ENCODE results near the gene TRIM4.
"Not testable (repeated sequence)": the region's sequence is repeated elsewhere in the genome, so short reads cannot be mapped to it uniquely, and the experiment has no call there.

Gene TRIM4

DNA sequence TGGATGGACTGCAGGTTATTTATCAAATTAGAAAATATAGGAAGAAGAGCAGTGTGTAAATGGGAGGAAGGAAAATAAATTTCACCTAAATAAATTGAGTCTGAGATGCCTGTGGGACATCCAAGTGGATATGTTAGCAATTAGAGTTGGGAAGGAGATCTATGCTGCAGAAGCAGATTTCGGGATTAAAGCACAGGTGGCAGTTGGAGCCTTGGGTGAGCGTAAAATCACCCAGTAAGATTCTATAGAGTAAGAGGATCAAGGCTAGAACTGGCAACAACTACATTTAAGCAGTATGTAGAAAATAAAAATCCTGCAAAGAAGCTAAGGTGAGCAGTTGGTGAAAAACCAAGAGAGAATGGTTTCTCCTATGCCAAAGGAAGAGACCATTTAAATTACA is 8.4 kb downstream of the TRIM4 start:
- DNase-seq = no peak

DNA sequence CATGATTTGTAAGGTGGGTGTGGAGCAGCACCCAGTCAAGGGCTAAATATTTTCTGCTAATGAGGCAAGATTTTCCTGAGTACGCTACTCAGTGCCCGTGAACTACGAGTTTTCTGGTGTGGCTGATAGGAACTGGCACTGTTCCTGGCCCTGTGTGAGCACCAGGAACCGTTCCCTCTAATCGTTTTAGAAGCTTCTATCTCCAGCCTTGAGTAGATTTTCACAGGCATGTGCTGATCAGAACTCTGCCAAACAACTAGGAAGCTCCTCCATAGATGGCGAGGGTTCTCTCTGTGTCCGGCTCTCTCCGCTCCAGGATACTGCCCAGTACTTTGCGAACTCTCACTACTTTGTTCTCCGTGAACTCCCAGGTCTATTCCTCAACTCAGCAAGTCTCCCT is 17.7 kb downstream of the TRIM4 start:
- no peak for DNase-seq

DNA sequence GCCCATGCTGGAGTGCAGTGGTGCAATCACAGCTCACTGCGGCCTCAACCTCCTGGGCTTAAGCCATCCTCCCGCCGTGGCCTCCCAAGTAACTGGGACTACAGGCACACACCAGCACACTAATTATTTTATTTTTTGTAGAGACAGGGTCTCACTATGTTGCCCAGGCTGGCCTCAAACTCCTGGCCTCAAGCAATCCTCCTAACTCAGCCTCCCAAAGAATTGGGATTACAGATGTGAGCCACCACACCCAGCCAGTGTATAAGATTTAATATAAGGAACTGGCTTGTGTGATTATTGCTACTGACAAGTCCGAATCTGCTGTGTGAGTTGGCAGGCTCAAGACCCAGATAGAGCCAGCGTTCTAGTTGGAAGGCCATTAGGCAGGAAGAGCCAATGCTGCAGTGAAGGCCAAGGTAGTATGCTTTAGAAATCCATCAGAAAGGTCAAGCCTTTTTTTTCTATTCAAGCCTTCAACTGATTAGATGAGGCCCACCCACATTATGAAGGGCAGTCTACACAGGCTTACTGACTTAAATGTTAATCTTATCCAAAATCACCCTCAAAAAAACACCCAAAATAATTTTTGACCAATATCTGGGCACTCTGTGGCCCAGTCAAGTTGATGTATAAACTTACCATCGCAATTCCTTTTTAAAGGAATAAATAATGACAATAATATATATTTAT is 19.4 kb downstream of the TRIM4 start:
- DNase-seq = no peak

DNA sequence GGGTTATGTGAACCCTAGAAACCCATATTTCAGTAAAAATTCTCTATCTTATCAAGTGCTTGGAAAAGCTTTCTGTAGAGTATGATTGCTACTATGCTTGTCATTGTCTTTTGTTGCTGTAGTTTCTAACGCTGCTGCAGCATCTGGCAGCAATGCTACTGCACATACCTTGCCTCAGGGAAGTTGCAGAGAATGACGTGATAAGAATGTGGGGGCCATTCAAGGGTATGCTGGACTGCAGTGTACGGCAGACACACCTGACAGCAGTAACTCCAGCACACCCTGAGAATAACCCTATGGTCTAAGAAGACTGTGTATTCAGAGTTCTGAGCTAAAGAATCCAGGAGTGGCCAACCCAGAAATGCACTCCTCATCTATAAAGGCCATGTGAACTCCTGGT is 20.5 kb downstream of the TRIM4 start:
- no peak for DNase-seq

DNA sequence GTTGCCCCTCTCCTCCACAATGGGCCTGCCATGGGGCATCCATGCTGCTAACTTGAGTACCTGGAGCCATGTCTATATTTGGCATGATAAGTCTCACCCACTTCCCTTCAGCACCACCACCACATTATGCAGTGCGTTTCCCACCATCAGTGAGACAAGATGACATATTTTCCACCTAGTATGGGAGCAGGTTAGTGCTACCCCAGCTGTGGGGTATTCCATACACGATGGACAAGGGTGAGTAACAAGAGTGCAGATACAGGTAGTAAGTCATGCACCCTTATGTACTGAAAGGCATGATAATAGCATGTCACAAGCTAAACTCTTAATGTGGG is 21.3 kb downstream of the TRIM4 start:
- DNase-seq = no peak

DNA sequence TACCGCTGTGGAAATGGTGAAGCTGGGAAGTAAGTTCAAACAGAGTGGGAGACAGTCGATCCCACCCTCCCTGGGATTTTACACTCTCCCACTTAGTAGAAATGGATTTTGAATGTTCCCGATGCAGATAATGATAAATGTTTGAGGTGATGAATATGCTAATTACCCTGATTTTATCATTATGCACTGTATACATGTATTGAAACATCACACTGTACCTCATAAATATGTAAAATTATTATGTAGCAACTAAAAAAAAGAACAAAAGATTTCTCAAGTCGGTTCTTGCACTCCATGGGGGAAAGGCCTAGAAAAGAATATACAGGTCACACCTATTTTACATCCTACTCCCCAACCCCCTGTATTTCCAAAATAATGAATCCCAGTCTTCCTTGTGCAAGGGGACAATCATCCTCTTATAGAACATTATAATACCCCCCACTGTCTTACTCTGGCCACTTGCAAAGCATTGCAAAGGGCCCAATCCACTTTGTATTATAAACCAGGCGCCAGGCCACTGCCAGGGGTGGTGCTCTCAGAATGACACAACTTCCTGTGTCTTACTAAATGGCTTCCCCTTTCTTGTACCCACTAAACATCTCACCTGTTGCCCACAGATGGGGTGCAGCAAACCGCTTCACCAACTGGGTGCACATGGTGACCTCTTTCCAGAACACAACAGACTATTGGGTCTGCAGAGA is 21.9 kb downstream of the TRIM4 start:
- DNase-seq = peak in 1 of 5 donors; percentile 13

DNA sequence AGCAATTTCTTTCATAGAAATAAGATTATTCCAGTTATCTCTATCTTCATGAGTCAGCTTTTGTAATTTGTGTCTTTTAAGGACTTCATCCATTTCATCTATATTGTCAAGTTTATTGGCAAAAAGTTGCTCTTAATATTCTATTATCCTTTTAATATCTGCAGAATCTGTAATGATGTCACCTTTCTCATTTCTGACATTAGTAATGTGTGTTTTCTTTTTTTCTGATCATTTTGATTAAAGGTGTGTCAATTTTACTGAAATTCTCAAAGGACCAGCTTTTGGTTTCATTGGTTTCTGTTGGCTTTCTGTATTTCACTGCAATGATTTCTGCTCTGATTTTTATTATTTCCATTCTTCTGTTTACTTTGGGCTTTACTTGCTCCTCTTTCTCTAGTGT is 24.6 kb downstream of the TRIM4 start:
- DNase-seq = no peak

DNA sequence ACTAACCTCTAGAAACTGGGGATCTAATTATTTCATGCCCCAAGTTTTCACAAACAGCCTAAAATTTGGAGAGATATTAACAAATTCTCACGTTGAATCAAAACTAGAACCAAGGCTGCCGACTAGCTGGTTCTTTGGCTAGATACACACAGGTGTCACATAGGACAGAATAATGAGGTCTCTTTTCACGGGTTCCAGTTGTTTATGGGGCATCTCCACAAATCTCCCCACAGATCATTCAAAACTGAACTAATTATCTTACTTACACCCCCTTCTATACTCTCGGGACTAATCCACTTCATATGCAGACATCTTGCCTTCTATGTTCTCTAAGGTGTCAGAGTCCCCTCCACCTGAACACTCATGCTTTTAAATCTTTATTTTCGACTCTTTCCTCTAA is 26.1 kb downstream of the TRIM4 start:
- no peak for DNase-seq

DNA sequence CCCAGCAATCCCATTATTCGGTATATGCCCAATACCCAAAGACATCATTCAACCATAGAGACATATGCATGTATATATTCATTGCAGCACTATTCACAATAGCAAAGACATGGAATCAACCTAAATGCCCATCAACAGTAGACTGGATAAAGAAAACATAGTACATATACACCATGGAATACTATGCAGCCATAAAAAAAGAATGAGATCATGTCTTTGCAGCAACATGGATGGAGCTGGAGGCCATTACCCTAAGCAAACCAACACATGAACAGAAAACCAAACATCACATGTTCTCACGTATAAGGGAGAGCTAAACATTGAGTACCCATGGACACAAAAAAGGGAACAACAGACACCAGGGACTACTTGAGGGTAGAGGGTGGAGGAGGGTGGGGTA is 29.0 kb downstream of the TRIM4 start:
- not testable (repeated sequence) for DNase-seq

DNA sequence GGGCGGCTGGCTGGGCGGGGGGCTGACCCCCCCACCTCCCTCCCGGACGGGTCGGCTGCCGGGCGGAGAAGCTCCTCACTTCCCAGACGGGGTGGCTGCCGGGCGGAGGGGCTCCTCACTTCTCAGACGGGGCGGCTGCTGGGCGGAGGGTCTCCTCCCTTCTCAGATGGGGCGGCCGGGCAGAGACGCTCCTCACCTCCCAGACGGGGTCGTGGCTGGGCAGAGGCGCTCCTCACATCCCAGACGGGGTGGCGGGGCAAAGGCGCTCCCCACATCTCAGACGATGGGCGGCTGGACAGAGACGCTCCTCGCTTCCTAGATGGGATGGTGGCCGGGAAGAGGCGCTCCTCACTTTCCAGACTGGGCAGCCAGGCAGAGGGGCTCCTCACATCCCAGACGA is 31.0 kb downstream of the TRIM4 start:
- not testable (repeated sequence) for DNase-seq

DNA sequence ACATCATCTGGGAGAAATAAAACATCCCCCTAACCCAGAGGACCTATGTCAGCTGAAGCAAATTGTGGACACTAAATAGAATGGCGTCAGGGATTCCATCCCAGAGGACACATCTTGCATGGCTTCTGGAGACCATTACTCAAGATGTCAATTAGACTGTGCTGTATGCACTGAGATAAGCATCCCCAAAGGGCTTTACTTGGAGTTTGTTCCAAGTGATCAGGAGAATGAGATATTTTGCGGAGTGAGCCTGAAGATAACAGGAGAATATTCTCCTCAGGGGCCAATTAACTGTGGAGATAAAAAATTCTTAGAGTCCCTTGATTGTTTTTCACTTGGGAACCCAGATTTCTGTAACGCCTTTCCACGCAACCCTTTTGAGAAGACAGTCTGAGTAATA is 38.0 kb downstream of the TRIM4 start:
- no peak for DNase-seq

DNA sequence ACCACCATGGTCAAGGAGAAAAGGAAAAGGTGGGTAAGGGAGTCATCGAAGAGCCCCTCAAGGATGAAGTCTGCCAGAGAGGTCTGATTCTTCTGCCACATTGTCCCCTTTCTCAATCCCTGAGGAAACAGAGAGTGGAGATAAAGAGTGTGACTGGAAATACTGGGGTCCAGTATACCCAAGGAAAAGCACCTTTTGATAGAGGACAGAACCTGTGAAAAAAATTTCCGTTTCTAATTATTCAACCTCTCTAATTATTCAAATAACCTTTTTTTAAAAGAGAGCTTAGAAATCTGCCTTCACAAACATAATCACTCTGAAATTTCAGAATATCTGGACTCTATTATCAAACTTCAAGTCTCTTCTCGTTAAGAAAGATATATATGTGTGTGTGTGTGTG is 42.4 kb downstream of the TRIM4 start, which contains the start of gene OR2AE1:
TSS of gene OR2AE1 (minus strand) at position 101 of the 400 bp plus-strand sequence. CDS start at position 101, 0 bp downstream.
- no peak for DNase-seq

DNA sequence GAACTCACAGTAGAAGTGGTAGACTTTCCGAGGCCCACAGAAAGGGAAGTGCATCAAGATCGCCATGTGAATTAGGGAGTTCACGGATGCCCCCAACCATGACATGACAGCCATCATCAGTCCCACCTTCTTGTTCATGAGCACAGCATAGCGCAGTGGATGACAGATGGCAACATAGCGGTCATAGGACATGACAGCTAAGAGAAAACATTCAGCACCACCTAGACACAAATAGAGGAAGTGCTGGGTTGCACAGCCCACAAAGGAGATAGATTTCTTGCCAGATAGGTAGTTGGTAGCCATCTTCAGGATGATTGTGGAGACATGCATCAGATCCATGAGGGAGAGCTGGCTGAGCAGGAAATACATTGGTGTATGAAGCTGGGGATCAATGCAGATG is 42.8 kb downstream of the TRIM4 start:
- no peak for DNase-seq

DNA sequence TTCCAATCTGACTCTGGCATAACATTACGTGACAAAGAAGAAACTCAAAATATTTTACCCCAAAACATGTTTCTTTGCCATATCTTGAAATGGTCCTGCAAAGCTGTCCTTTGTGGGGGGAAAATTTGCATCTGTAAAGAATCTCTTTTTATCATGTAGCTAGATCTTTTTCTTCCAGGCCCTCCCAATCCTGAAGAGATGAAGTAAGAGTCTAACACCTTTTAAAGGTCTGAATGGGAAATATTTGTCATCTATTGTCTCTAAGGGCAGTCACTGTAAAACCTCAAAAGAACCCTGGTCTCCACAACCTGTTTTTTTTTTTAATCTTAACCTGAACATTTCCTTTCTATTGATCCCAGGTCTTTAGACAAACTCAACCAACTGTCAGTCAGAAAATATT is 51.1 kb downstream of the TRIM4 start:
- DNase-seq = no peak

DNA sequence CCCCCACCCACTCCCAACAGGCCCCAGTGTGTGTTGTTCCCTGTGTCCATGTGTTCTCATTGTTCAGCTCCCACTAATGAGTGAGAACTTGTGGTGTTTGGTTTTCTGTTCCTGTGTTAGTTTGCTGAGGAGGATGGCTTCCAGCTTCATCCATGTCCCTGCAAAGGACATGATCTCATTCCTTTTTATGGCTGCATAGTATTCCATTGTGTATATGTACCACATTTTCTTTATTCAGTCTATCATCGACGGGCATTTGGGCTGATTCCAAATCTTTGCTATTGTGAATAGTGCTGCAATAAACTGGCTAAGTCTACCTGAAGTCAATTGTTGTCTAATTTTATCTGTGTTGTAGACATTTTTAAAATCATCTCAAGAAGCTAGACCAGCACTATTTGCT is 51.9 kb downstream of the TRIM4 start:
- not testable (repeated sequence) for DNase-seq

DNA sequence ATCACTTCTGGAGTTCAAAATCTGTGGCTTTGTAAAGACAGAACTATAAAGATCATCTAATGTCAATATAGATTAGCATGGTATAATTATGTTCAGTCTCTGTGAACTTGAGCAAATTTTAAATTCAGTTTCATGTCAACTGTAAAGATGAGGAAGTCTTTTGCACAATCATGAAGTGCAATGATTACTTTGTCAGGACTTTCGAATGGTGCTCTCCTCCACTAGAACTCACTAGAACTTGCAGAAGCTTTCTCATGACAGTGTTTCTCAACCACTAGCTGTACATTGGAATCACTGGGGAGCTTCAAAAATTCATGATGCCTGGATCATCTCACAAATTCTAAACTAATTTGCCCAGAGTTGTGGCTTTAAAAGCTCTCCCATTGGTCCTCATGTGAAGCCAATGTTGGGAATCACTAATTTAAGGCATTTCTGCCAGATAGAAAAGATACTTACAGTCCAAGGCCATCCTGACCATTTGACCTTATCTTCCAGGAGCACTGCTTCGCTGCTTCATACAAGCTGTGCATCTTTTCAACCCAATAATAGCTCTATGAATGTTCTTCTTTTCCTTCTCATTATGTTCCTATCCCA is 55.4 kb downstream of the TRIM4 start:
- DNase-seq = no peak

DNA sequence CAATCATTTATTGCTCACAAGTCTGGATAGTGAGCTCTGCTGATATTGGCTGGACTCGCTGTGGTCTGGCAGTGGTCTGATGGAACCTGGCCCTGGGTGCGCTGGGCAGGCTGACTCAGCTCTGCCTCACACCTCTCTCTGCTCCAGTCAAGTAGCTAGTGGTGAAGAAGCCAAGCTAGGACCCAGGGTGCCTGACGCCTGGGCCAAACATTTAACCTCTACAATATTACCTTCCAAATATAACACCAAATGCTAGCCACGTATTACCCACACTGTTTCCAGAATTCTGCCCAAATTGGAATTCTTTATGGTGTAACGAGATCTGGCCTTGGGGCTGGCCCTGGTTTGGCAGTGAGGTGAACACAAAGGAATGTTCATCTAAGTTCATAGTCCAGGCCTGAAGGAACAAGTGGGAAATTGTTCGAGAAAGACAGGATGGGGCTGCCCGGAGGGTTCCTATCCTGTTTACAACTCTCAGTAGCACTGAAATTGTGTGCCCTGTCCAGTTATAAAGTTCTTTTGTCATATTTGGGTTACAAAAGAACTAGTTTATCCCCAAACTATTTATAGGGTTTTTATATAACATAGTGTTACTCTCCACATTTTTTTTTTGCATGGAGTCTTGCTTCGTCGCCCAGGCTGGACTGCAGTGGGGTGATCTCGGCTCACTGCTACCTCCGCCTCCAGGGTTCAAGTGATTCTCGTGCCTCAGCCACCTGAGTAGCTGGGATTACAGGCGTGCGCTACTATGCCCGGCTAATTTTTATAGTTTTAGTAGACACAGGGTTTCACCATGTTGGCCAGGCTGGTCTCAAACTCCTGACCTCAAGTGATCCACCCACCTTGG is 58.8 kb downstream of the TRIM4 start:
- no peak for DNase-seq

DNA sequence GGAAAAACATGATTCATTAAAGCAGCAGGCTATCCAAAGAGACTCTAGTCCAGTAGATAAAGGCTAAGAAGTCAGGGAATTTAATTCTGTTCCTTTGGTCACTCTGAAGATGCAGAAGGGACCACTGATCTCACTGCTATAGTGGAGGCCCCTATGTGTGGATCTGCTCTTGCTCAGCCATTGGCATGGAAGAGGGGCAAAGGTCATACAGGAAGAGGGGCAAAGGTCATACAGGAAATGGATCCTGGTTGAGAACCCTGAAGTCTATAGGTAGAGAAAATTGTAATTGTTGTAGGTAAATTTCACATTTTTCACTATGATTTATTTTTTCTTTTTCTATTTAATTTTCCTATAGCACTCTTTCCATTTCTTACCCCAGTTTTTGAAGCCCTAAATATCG is 64.1 kb downstream of the TRIM4 start:
- DNase-seq = no peak

DNA sequence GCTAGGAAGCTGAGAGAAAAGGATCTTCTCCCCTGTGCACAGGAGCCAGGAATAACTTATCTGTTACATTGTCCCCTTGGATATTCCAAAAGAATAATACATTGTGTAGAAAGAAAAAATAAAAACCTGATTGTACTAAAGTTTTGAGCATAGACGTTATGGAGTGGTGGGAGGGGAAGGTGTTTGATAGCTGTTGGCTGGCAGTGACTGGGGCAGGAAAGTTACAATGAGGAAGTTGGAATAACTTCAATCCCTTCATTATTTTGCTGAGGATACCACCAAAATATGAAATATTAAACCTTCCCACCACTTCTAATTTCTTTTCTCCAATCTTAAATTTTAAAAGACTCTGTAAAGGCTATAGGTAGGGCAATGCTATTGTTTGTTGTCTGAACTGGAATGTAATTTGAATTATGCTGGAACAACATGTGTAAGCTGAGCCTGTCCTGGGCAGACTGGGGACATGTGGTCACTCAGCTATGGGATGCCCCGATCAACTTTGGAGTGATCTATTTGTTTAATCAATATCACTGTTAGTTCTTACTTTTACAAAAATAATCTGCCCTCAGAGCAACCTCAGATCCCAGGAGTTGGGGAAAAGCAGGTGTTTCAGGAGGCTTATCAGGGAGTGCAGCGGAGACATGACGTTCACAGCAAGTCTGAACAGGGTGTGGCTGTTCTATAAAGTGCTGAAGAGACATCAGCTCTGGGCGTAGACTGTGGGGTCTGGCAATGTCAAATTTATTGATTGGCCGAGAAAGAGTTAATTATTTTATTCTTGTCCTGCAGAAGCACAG is 70.7 kb downstream of the TRIM4 start:
- DNase-seq = no peak

DNA sequence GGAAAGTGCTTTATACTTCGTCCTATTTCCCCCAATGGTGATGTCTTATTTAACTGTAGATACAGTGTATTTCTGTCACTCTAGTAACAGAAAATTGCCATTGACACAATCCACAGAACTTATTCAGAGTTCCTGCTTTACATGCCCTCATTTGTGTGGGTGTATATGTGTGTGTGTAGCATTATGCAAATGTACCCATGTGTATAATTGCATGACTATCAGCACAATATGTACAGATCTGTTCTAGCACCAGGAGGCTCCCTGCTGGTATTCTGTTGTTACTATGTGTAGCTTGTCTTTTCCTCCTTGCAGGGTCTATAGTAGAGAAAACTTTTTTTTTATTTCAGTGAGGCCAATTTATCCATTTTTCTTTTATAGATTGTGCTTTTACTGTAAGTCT is 75.0 kb downstream of the TRIM4 start:
- DNase-seq = no peak

DNA sequence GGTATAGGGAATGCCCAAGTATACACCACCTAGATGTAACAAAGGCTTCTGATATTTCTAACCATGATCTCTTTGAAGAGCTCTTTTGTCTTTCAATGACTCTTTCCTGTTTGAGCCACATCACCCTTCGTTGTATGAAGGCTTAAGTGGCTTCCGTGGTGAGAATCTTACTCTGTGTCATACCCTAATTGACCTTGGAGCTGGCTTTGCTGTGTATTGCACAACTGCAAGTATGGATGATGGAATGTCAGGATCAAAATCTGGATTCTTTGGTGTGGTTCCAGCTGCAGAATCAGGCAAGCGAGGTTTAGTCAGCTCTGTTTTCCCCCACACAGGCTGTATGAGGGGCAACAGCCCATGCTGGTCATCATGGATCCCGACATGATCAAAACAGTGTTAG is 75.5 kb downstream of the TRIM4 start:
- no peak for DNase-seq

DNA sequence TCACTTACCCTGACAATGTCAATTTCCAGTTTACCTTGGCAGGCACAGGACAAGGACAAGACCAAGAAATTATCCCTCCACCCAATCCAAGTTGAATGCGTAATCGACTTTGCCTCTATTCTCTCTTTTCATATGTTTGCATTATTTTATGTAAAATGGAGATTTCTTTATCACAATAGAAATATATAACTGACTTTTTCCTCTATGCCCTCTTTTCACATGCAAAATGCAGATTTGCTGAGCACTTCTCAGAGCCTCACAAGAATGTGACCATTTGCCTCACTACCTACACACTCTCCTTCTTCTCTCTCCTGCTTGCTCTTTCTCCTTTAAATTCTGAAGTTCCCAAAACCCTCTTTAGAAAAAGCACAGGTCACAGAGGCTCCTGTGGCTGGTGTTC is 76.4 kb downstream of the TRIM4 start:
- DNase-seq = no peak

Measured in T-helper 1 cell (primary cell).